ENCODE measurements around the gene HCN2.

Gene HCN2

DNA sequence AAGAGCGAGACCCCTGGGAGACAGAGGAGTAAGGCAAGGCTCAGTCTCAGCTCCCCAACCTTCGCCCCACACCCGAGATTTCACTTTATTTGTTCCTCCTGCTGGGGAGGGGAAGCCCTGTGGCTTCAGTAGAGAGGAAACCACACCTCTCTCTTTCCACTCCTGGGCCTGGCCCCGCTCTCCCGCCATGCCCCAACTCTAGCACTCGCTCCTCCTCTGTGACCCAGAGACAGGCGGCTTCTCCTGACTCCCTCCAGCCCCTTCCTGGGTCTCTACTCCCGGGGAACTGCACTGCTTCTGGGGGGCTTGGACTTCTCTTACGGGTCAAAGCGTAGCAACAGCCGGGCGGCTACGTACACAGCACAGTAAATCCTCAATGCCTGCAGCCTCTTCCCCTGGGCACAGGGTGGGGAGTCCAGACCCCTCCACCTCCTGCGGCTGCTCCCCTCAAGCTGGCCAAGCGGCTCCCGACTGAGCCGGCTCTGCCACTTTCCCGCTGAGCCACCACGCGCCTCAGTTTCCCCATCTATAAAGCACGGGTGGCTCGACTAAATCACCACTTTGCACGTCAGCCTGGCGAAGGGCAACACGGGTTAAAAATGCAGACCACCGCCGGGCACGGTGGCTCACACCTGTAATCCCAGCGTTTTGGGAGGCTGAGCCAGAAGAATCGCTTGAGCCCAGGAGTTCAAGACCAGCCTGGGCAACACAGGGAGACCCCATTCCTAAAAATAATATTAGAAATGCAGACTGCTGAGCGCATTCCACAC is 71.9 kb downstream of the HCN2 start:
- H3K4me1 ChIP-seq (ENCODE audit: control insufficient read depth, insufficient read depth, low read length, poor library complexity, severe bottlenecking): peaks cover 7% of the 10 kb centered on the region
- H3K27ac ChIP-seq (ENCODE audit: low read depth, low read length, severe bottlenecking): peak overlapping the region; percentile 16
- WGBS, 2 experiments (ENCODE audit: insufficient coverage in 2 of 2): 49 to 51% methylated on average over 28 of the region's 31 CpGs
- peak overlapping the region; percentile 95 for H3K4me3 ChIP-seq (ENCODE audit: extremely low read depth, insufficient read depth, low read length, poor library complexity, severe bottlenecking)
- H3K36me3 ChIP-seq (ENCODE audit: control insufficient read depth, insufficient read depth, low read length): peaks cover 20% of the 10 kb centered on the region
- H3K9me3 ChIP-seq (ENCODE audit: control insufficient read depth, low read length): peaks cover 1% of the 10 kb centered on the region

DNA sequence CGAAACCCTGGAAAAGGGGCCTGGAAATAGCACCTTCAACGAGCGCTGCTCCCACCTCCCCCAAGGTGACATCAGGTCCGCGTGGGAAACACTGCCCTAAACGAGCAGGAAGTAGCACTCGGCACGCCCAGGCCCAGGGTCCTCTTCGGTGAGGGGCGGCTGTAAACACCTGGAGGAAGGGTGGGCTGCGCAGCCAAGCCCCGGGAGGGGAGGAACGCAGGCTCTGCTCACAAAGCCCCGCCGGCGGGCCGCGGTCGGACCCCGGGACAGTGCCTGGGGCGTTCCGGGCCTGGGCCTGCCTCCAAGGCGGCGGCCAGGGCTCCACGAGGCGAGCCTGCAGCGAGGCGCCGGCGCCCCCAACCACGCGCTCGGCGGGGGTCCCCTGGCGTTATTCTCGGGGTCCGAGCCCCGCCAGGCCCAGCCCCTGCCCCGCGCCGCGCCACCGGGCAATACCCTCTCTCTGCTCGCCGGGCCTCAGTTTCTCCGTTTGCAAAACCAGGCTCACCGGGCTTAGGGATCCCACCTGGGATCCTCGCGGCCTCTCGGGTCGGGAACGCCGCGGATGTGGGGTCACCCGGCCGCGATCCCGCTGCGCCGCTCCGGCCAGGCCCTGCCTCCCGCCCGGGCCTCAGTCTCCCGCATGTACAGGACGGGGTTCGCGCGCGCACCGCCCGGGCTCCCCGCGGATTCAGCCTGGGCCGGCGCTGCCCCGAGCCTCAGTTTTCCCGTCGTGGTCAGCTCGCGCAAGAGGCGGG is 72.7 kb downstream of the HCN2 start:
- Histone ChIP-seq H3K27ac (ENCODE audit: low read depth, low read length, severe bottlenecking) (peak overlapping the region; percentile 66), H3K9me3 (ENCODE audit: control insufficient read depth, low read length) (peaks cover 6% of the 10 kb centered on the region), H3K4me3 (ENCODE audit: extremely low read depth, insufficient read depth, low read length, poor library complexity, severe bottlenecking) (peak overlapping the region; percentile 95), H3K4me1 (ENCODE audit: control insufficient read depth, insufficient read depth, low read length, poor library complexity, severe bottlenecking) (peaks cover 7% of the 10 kb centered on the region), H3K36me3 (ENCODE audit: control insufficient read depth, insufficient read depth, low read length) (peaks cover 19% of the 10 kb centered on the region)
- WGBS, 2 experiments (ENCODE audit: insufficient coverage in 2 of 2): 1% methylated on average over 77 of the region's 81 CpGs

DNA sequence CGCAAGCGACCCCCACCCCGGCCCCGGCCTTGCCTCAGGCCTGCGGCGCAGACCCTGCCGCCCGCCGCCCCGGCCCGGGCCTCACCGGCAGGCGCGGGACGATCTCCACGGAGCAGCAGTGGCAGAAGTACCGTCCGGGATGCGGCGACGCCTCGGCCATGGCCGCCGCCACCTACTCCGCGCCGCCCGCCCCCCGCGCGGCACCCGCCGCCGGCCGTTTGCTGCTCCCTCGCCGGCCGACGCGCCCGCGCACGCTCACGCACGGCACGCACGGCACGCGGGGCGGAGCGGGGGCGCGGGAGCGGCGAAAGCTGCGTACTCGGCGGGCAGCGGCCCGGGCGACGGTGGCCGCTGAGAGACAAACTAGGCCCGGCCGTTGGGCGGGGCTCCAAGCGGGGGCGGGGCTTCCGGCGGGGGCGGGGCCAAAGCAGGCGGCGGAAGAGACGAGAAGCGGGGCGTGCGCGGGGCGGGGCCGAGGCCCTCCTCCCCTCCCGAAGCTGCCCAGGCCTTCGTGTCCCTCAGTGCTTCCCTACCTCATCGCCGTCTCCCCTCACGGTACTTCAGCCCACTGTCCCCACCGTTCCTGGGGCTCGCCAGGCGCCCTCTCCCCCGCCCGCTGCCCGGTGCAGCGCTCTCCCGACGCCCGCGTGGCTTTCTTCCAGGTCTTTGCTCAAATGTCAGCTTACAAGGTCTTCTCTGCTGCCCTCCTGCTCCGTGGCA is 73.4 kb downstream of the HCN2 start, which contains the start of gene RNF126:
Gene RNF126 (minus strand): TSS at position 253 of the 720 bp plus-strand sequence. CDS start 93 bp downstream, at position 160.
- 11% methylated on average over 54 to 64 of the region's 97 CpGs for WGBS, 2 experiments (ENCODE audit: insufficient coverage in 2 of 2)
- H3K27ac ChIP-seq (ENCODE audit: low read depth, low read length, severe bottlenecking): peak within 1 kb of the TSS; percentile 66

DNA sequence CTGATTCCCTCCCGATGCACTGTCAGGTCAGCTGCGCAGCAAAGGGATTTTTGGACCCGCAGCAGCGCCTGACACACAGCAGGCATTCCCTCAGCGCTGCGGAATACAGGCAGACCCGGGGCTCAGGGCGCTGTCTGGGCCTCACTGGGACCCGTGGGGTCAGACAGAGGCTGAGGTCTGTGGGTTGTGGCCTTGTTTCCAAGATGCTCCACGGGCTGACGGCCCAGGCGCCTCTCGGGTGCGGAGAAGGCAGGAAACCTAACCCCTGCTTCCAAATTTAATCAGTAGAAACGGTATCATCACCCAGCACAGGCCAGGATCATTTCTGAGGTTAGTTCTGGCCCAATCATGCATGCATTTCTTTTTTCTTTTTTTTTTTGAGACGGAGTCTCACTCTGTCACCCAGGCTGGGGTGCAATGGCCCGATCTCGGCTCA is 74.0 kb downstream of the HCN2 start:
- Histone ChIP-seq H3K4me1 (ENCODE audit: control insufficient read depth, insufficient read depth, low read length, poor library complexity, severe bottlenecking) (peaks cover 7% of the 10 kb centered on the region), H3K36me3 (ENCODE audit: control insufficient read depth, insufficient read depth, low read length) (peaks cover 12% of the 10 kb centered on the region), H3K9me3 (ENCODE audit: control insufficient read depth, low read length) (peaks cover 6% of the 10 kb centered on the region), H3K4me3 (ENCODE audit: extremely low read depth, insufficient read depth, low read length, poor library complexity, severe bottlenecking) (peak overlapping the region; percentile 29), H3K27ac (ENCODE audit: low read depth, low read length, severe bottlenecking) (peak overlapping the region; percentile 36)
- WGBS, 2 experiments (ENCODE audit: insufficient coverage in 2 of 2): 89 to 94% methylated on average over 18 of the region's 18 CpGs

More for the DNA sequence above, 73.4 kb downstream of the HCN2 start, which contains the start of gene RNF126:
- Histone ChIP-seq H3K4me1 (ENCODE audit: control insufficient read depth, insufficient read depth, low read length, poor library complexity, severe bottlenecking) (peaks cover 7% of the 10 kb centered on the region), H3K9me3 (ENCODE audit: control insufficient read depth, low read length) (peaks cover 6% of the 10 kb centered on the region), H3K4me3 (ENCODE audit: extremely low read depth, insufficient read depth, low read length, poor library complexity, severe bottlenecking) (peak within 1 kb of the TSS; percentile 95), H3K36me3 (ENCODE audit: control insufficient read depth, insufficient read depth, low read length) (peaks cover 14% of the 10 kb centered on the region)

DNA sequence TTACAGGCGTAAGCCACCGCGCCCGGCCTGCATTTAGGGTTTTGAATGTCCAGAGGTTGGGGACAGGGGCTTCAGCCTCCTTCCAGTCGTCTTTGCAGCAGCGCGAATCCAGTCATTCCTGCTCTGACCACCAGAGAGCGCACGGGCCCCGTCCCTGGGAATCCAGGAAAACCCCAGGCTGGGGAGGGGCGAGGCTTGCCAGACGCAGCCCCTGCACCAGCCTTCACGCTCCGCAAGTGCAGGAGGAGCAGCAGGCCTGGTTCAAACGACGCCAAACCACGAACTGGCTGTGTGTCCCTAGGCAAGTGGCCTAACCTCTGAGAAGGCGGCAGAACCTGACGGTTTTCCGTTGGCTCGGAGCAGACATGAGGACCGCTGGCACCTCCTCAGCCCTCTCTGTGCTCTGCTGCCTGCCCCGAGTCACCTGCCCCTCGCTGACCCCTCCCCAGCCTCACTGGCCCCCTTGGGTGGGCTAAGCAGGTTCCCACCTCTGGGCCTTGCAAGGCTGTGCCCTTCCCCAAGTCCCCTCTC is 75.3 kb downstream of the HCN2 start:
- WGBS, 2 experiments (ENCODE audit: insufficient coverage in 2 of 2): 11 to 12% methylated on average over 23 of the region's 24 CpGs
- Histone ChIP-seq H3K4me3 (ENCODE audit: extremely low read depth, insufficient read depth, low read length, poor library complexity, severe bottlenecking) (no peak overlapping the region), H3K9me3 (ENCODE audit: control insufficient read depth, low read length) (peaks cover 10% of the 10 kb centered on the region), H3K4me1 (ENCODE audit: control insufficient read depth, insufficient read depth, low read length, poor library complexity, severe bottlenecking) (peaks cover 7% of the 10 kb centered on the region), H3K36me3 (ENCODE audit: control insufficient read depth, insufficient read depth, low read length) (peaks cover 6% of the 10 kb centered on the region), H3K27ac (ENCODE audit: low read depth, low read length, severe bottlenecking) (no peak overlapping the region)

Measured in mesodermal cell (in vitro differentiated cells).